Amygdala (tissue), 56 donors: Measurements from ENCODE around the gene SHKBP1.
"Not testable (repeated sequence)": the region's sequence is repeated elsewhere in the genome, so short reads cannot be mapped to it uniquely, and the experiment has no call there.

Experiments used
- DNase-seq, 56 donors: peaks; one replicate each; lab custom pipeline; 2025; lab: John Stamatoyannopoulos, UW

Gene SHKBP1

DNA sequence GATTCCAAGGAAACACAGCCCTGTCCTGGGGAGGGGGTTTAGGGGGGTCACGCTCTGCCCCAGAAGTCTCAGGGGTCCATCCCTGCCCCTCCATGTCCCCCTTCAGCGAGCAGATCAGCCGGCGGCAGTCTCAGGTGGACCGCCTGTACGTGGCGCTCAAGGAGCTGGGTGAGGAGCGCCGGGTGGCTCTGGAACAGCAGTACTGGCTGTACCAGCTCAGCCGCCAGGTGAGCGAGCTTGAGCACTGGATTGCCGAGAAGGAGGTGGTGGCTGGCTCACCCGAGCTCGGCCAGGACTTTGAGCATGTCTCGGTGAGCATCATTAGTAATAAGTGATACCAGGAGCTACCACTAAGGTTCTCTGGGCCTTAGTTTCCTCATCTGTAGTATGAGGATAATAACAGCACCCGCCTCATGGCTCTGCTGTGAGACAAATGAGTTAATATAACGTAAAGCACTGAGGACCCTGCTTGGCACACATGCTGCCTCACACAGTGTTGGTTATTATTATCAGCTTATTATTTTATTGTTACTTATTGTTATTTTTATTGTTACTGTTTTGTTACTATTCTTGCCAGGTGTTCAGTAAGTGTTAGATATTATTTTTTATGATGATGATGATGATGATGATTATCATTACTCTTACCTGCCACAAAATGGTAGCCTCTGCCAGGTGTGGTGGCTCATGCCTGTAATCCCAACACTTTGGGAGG is 20.5 kb upstream of the SHKBP1 start:
- no peak for DNase-seq

DNA sequence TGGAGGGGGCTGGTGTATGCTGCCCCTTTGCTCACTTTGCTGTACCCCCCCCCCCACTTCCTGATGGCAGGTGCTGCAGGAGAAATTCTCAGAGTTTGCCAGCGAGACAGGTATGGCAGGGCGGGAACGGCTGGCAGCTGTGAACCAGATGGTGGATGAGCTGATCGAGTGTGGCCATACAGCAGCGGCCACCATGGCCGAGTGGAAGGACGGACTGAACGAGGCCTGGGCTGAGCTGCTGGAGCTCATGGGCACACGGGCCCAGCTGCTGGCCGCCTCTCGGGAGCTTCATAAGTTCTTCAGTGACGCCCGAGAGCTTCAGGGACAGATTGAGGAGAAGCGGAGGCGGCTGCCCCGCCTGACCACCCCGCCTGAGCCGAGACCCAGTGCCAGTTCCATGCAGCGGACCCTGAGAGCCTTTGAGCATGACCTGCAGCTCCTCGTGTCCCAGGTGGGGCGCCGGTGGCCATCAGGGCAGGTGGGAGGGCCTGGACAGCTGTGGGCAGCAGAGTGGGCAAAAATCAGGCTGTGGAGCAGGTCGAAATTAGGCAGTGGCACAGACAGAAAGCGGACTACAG is 19.6 kb upstream of the SHKBP1 start:
- no peak for DNase-seq

DNA sequence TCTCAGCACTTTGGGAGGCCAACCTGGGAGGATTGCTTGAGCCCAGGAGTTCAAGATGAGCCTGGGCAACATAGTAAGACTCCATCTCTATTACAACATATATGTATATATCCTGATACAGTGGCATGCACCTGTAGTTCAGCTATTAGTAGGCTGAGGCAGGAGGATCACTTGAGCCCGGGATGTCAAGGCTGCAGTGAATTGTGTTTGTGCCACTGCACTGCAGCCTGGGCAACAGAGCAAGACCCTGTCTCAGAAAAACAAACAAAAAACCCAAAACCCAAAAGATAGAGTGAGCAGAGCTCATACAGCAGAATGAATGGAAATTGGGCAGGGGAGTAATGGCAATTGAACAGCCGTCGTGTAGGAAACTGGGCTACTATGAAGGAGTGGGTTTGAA is 17.3 kb upstream of the SHKBP1 start:
- no peak for DNase-seq

DNA sequence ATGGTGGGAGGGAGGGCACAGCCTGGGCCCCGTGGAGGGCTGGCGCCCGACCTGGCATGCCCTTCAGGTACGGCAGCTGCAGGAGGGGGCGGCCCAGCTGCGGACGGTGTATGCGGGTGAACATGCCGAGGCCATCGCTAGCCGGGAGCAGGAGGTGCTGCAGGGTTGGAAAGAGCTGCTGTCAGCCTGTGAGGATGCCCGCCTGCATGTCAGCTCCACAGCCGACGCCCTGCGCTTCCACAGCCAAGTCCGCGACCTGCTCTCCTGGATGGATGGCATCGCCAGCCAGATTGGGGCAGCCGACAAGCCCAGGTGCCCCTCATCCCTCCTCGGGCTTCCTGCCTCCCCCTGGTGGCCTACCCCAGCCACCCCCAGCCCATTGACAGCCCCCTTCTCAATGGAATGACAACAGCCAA is 16.6 kb upstream of the SHKBP1 start:
- no peak for DNase-seq

DNA sequence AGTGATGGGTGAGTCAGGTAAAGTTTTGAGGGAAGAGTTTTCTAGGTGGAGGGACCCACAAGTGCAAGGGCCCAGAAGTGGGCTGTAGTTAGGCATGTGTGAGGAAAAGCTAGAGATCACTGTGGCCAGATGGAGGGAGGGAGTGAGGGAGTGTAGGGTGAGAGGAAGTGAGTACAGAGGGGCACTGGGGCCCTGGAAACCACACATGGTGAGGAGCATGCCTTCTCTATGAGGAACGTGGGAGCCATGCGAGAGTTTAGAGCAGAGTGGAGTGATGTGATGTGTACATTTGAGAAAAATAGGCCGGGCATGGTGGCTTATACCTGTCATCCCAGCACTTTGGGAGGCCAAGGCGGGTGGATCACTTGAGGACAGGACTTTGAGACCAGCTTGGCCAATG is 14.7 kb upstream of the SHKBP1 start:
- no peak for DNase-seq

DNA sequence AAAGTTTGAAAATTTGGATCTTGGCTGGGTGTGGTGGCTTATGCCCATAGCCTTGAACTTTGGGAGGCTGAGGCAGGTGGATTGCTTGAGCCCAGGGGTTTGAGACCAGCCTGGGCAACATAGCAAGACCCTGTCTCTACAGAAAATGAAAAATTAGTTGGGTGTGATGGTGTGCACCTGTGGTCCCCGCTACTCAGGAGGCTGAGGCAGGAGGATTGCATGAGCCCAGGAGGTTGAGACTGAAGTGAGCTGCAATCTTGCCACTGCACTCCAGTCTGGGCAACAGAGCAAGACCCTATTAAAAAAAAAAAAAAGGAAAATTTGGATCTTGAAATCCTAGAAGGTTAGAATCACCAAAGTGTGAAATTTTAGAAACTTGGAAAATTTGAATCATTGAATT is 12.1 kb upstream of the SHKBP1 start:
- not testable (repeated sequence) for DNase-seq

DNA sequence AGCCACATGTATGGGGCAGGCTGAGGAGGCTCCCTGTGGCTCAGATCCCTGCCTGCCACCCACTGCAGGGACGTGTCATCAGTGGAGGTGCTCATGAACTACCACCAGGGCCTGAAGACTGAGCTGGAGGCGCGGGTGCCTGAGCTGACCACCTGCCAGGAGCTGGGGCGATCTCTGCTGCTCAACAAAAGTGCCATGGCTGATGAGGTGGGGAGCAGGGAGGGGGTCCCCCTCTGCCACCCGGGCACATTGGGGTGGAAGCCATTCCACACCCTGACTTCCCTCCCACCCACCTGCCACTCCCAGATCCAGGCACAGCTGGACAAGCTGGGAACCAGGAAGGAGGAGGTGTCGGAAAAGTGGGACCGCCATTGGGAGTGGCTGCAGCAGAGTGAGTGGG is 11.3 kb upstream of the SHKBP1 start:
- DNase-seq, result no peak

DNA sequence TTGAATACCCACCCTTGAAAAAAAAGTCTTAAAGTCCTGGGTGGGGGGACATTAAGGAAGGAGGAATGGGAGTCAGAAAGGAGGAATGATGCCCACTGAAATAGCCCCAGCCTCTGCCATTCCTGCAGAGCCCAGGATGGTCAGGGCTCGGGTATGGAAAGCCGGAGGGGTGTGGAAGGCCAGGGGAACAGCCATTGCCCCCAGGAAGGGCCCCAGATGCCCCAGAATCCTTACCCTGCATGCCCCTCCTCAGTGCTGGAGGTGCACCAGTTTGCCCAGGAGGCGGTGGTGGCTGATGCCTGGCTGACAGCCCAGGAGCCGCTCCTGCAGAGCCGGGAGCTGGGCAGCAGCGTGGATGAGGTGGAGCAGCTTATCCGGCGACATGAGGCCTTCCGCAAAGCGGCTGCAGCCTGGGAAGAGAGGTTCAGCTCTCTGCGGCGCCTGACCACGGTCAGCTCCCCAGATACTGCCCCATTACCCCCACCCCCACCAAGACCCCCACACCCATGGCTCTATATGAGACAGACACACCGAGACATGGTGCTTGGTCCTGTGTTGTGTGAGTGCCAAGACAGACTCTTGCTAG is 10.7 kb upstream of the SHKBP1 start:
- no peak for DNase-seq

DNA sequence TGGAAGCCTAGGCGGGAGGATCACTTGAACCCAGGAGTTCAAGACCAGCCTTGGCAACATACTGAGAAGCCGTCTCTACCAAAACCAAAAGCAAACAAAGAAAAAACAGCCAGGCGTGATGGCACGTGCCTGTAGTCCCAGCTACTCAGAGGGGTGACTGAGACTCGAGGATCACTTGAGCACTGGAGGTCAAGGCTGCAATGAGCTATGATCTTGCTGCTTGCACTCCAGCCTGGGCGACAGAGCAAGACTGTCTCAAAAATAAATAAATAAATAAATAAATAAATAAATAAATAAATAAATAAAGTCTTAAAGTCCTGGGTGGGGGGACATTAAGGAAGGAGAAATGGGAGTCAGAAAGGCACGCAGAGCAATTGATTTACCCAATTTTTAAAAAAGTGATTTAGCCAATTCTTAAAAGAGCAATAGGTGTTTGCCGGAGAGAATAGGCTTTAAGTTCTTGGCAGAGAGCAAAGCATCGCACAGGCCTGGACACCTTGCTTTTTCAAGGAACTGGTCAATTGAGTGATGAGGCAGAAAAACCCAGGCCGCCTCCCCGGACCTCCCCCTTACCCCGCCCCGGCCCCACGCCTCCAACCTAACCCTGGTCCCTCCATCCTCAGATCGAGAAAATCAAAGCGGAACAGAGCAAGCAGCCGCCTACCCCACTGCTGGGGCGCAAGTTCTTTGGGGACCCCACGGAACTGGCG is 9.5 kb upstream of the SHKBP1 start:
- DNase-seq, result no peak

DNA sequence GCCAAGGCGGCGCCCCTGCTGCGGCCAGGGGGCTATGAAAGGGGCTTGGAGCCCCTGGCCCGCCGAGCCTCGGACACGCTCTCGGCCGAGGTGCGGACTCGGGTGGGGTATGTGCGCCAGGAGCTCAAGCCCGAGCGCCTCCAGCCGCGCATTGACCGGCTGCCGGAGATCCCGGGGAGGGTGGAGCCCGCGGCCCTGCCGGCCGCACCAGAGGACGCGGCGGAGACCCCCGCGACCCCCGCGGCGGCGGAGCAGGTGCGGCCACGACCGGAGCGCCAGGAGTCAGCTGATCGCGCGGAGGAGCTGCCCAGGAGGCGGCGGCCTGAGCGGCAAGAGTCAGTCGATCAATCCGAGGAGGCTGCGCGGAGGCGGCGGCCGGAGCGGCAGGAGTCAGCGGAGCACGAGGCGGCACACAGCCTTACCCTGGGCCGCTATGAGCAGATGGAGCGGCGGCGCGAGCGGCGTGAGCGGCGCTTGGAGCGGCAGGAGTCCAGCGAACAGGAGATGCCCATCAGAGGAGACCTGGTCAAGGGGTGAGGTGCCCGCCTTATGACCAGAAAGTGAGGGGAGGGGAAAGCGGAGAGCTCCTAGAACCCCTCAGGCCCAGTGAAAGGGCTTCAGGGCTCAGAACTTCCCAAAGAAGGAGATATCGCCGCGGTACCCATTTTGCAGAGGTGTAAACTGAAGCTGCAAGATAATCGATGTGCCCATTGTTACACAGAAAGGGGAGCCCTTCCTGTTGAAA is 8.8 kb upstream of the SHKBP1 start:
- DNase-seq, result no peak

DNA sequence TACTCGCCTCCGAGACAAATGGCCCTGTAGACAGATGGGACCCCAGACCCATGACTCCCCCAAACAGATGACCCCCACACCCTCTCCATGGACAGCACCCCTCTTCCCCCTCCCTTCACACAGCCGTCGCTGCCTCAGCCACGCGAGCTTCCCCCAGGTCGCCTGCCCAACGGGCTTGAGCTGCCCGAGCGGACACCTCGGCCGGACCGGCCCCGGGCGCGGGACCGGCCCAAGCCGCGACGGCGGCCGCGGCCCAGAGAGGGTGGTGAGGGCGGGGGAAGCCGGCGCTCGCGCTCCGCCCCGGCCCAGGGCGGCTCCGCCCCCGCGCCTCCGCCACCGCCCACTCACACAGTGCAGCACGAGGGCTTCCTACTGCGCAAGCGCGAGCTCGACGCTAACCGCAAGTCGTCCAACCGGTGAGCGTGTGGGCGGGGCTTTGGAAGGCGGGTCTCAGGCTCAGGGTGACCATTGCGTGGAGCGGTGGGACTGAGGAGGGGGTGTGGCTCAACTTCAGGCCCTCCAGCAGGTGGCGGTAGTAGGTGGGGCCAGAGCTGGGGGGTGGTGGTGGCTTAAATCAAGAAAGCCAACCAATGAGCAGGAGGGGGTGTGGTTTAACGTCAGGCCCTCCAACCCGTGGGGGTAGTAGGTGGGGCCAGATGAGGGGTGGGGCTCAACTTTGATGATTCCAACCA is 6.2 kb upstream of the SHKBP1 start:
- peak; percentile 54 to 99 (median 96) for DNase-seq

DNA sequence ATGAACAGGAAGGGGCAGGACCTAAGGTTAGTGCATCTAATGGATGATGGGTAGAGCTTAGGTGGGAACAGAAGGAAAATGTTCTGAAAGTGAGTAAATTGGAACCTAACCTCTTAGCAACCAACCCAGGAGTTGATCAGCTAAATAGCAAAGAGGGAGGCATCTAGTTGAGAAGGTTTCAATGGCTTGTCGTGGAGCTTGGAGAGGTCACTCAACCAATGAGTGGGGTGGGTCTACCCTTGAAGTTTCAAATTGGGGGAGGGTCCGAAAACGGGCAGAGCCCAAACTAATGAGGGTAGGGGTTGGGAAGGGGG is 5.7 kb upstream of the SHKBP1 start:
- no peak for DNase-seq

DNA sequence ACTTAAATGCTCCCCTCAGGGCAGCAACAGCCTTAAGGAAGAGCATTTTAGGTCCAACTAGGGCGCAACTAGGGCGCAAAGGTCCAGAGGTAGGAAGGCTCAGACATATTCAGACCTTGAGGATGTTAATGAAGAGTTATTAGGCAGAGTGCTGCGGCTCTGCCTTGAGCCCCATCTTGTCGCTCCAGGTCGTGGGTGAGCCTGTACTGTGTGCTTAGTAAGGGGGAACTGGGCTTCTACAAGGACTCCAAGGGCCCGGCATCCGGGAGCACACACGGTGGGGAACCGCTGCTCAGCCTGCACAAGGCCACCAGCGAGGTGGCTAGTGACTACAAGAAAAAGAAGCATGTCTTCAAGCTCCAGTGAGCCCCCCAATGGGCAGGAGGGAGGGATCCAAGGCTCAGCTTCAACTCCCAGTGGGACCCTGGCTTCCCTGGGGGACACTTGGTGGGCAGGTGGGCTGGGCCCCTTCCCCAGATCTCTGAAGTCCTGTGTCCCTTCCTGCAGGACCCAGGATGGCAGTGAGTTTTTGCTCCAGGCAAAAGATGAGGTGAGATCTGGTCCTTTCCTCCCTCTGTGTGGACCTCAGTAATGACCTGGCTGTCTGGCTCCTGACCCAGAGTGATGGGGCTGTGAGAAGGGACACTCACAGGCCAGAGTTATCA is 4.7 kb upstream of the SHKBP1 start:
- DNase-seq, result no peak

DNA sequence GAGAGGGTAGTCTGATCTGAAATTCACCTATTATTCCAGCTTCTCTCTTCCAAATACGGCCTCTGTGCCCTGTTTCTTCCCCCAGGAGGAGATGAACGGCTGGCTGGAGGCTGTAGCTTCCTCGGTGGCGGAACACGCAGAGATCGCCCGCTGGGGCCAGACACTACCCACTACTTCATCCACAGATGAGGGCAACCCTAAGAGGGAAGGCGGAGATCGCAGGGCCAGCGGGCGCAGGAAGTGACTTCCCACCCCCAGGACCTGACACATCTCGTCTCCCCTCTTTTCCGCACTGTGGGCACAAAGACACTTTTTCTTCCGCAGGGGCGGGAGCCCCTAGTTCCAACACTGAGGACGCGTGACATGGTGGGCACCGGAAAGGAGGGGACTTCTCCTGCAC is 1.3 kb upstream of the SHKBP1 start:
- DNase-seq, result no peak

DNA sequence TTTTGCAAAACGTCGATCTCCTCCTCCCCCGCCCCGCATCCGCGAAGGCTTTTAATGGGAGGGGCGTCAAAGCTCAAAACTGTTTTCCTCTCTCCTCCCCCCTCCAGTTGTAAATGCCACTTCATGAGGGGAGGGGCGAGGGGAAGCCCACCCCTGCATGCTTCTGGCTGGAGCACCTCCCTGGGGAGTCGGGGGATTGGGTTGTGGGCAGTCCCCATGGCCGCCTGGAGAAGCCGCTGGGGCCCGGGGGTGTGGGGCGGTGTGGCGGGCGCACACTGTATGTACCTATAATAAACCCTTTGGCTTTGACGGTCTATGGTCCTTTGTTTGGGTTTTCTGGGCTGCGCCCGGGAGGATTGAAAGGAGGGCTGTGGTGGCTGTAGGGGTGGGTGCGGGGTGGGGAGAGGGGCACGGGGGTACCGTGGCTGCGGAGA is 505 bp upstream of the SHKBP1 start:
- no peak for DNase-seq

DNA sequence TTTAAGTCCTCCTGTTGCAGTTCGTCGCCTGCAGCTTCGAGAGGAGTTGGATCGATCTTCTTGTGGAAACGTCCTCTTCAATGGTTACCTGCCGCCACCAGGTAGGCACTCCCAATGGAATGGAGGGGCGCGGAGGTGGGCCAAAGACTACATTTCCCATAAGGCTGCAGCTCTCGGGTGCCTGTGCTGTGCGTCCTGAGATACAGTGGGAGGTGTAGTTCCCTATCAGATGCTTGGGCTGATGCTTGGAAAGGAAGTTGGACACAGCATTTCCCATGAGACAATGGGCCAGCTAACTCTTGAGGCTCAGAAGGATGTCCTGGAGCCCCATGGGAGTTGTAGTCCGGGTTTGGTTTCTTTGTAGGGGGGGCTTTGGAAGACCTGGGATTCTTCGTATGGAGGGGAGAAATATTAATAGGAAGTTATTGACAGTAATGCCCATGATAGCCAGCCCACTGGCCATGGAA is 1.8 kb downstream of the SHKBP1 start:
- DNase-seq, result peak in 23 of 56 donors; percentile 13 to 64 (median 30)

DNA sequence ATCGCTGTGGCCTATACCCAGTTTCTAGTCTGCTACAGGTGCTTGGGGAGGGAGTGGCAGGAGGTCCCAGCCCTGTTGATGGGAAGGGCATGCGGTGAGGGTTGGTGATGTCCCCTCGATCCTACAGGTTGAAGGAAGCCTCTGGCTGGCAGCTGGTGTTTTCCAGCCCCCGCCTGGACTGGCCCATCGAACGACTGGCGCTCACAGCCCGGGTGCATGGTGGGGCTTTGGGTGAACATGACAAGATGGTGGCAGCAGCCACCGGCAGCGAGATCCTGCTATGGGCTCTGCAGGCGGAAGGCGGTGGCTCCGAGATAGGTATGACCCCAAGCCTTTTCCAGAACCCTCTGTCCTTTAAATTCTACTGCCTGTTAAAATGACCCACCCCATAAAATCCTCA is 3.9 kb downstream of the SHKBP1 start:
- DNase-seq, result no peak

DNA sequence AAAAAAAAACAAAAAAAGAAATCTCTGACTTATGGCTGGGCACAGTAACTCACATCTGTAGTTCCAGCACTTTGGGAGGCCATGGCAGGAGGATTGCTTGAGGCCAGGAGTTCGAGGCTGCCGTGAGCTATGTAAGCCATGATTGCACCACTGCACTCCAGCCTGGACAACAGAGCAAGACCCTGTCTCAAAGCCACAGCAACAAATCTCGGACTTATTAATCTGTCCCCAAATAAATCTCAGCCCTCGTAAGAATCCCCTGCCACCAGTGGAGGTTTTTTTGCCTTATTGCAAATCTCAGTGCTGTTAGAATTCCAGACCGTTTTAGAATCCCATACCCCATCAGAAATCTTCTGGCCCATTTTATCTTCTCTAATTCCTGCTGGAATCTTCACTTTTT is 4.9 kb downstream of the SHKBP1 start:
- DNase-seq, result no peak

DNA sequence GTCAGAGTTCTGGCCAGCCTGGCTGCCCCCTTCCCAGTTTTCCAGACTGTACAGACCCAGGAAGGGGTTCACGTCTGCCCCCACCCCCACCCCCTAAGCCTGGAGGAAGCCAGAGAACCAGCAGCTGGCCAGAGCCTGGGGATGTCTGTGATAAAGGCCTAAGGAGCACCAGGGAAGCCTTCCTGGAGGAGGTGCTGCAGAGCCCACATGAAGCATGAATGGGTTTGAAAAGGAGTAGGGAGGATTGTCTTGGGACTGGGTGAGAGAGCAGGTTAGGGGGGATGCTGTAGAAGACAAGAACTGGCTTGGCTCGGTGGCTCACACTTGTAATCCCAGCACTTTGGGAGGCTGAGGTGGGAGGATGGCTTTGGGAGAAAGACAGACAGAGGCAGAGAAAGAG is 5.8 kb downstream of the SHKBP1 start:
- DNase-seq, result no peak

DNA sequence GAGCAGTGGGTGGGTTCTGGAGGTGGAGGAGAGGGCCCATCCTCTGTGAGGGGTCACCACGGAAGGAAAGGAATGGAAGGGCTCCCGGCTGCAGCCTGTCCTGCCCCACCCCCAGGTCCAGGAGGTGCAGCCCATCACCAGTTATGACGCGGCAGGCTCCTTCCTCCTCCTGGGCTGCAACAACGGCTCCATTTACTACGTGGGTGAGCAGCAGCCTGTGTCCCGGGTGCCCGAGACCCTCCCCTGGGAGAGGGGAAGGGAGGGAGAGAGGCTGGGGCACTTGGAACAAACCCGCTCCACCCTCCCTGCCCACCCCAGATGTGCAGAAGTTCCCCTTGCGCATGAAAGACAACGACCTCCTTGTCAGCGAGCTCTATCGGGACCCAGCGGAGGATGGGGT is 6.6 kb downstream of the SHKBP1 start:
- DNase-seq, result peak in 1 of 56 donors; percentile 36
